ENCODE results near the gene VANGL2. TPM values are rescaled to one million over a fixed set of nuclear protein-coding genes. Genes with fewer than 3 reads are reported as not detected.

Gene VANGL2
- total and polyA plus RNA-seq, 11 donors, result 0.94 to 3.2 (median 1.9) TPM

- 80 to 84% (median 81%) methylated on average over 8 of the region's 8 CpGs for WGBS, 4 donors
Measured at GRCh38 chr1:160360227-160360695, 40.1 kb upstream of the VANGL2 start.

GRCh38 chr1:160361199-160361598, 39.2 kb upstream of the VANGL2 start:
- Histone ChIP-seq H3K4me3 (no peak overlapping the region), H3K36me3 (peaks cover 0 to 52% (median 39%) of the 10 kb centered on the region in 9 donors), H3K4me1 (no peaks in the 10 kb centered on the region), H3K9me3 (no peaks in the 10 kb centered on the region), H3K27ac (no peak overlapping the region), H3K27me3 (no peaks in the 10 kb centered on the region)
- no peak for DNase-seq
- 75 to 86% (median 79%) methylated on average over 2 of the region's 2 CpGs for WGBS, 4 donors
- intact Hi-C loops (cut with DNase I), result no loop called here
- ATAC-seq, result no peak
- TF ChIP-seq CTCF (IDR thresholded peaks at IDR 0.05) (no peak), POLR2A (IDR thresholded peaks at IDR 0.05) (no peak)

More at GRCh38 chr1:160360227-160360695, 40.1 kb upstream of the VANGL2 start:
- H3K27me3 ChIP-seq, result no peaks in the 10 kb centered on the region
- intact Hi-C loops (cut with DNase I), result no loop called here
- no peak overlapping the region for H3K27ac ChIP-seq
- H3K4me1 ChIP-seq, result no peaks in the 10 kb centered on the region
- H3K9me3 ChIP-seq, result no peaks in the 10 kb centered on the region
- peaks cover 0 to 62% (median 49%) of the 10 kb centered on the region in 9 donors for H3K36me3 ChIP-seq
- TF ChIP-seq CTCF (IDR thresholded peaks at IDR 0.05) (no peak), POLR2A (IDR thresholded peaks at IDR 0.05) (no peak)
- H3K4me3 ChIP-seq, result no peak overlapping the region
- ATAC-seq (no peak), DNase-seq (no peak)

- Histone ChIP-seq H3K27me3 (no peaks in the 10 kb centered on the region), H3K4me1 (no peaks in the 10 kb centered on the region), H3K9me3 (no peaks in the 10 kb centered on the region), H3K36me3 (peaks cover 0 to 46% (median 34%) of the 10 kb centered on the region in 9 donors), H3K27ac (no peak overlapping the region), H3K4me3 (no peak overlapping the region)
- TF ChIP-seq POLR2A (IDR thresholded peaks at IDR 0.05) (no peak), CTCF (IDR thresholded peaks at IDR 0.05) (no peak)
- intact Hi-C loops (cut with DNase I), result no loop called here
- DNase-seq, result no peak
- no peak for ATAC-seq
- 65 to 83% (median 74%) methylated on average over 4 of the region's 4 CpGs for WGBS, 4 donors
Measured at GRCh38 chr1:160361814-160362167, 38.6 kb upstream of the VANGL2 start.

GRCh38 chr1:160362168-160362957, 38.0 kb upstream of the VANGL2 start:
- Histone ChIP-seq H3K27ac (no peak overlapping the region), H3K4me1 (no peaks in the 10 kb centered on the region), H3K4me3 (no peak overlapping the region), H3K9me3 (no peaks in the 10 kb centered on the region), H3K36me3 (peaks cover 0 to 41% (median 28%) of the 10 kb centered on the region in 9 donors), H3K27me3 (no peaks in the 10 kb centered on the region)
- DNase-seq, result no peak
- 72 to 80% (median 75%) methylated on average over 9 of the region's 9 CpGs for WGBS, 4 donors
- no peak for ATAC-seq
- TF ChIP-seq CTCF (IDR thresholded peaks at IDR 0.05) (no peak), POLR2A (IDR thresholded peaks at IDR 0.05) (no peak)
- intact Hi-C loops (cut with DNase I), result no loop called here
